Measurements from ENCODE around the gene GABRD. TPM values are rescaled to one million over a fixed set of nuclear protein-coding genes. Genes with fewer than 3 reads are reported as not detected.

The GABRD gene
- total RNA-seq, 1 experiment from 2014 or later = 15.6 TPM

DNA sequence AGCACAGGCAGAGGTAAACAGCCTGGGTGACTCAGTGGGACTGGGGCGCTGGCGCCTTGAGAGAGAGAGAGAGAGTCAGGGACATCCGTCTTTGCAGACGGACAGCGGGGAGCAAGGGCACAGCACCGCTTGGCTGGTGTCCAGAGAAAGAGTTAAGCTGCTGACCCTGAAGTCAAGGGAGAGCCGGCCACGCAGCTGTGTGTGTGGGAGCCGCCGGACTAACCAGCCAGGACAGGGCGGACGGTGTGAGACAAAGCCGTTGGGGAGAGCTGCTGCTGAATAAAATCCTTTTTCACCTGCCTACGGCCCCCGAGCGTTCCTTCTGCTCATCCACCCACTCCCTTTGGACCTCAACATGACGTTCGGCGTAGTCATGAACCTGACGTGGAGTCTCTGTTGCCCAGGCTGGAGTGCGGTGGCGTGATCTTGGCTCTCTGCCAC lies 30.0 kb upstream of the GABRD start:
- DNase-seq (ENCODE audit: low read depth, low spot score) = no peak
- no peak for ATAC-seq
- no peaks in the 10 kb centered on the region for H3K9me3 ChIP-seq (ENCODE audit: control insufficient read depth in 1 of 2, insufficient read depth in 1 of 2, low read depth in 1 of 2, low read length in 2 of 2)
- no peak overlapping the region for H2AFZ ChIP-seq (ENCODE audit: low read depth, low read length, poor library complexity, severe bottlenecking)
- intact Hi-C loops (cut with micrococcal nuclease) = no loop called here
- H3K4me1 ChIP-seq (ENCODE audit: control insufficient read depth in 1 of 2, insufficient read depth in 2 of 2, low read length in 2 of 2) = no peaks in the 10 kb centered on the region
- no TSS peak for BruUV-seq (replicated peaks)
- no peak overlapping the region for H3K4me3 ChIP-seq (replicated peaks in 1 of 2; ENCODE audit: low read depth in 1 of 2, low read length in 2 of 2)
- CTCF ChIA-PET = no interaction called here
- H3K79me2 ChIP-seq (ENCODE audit: insufficient read depth, low read length) = no peaks in the 10 kb centered on the region
- no peaks in the 10 kb centered on the region for H3K27me3 ChIP-seq (ENCODE audit: insufficient read depth, low read length)
- no peaks in the 10 kb centered on the region for H3K36me3 ChIP-seq (ENCODE audit: control insufficient read depth in 1 of 2, insufficient read depth in 2 of 2, low read length in 2 of 2)
- POLR2A ChIA-PET = no interaction called here
- no peak overlapping the region for H3K4me2 ChIP-seq (ENCODE audit: low read length)
- TF ChIP-seq, protein P1, sequence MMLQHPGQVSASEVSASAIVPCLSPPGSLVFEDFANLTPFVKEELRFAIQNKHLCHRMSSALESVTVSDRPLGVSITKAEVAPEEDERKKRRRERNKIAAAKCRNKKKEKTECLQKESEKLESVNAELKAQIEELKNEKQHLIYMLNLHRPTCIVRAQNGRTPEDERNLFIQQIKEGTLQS (IDR thresholded peaks at IDR 0.05) = no peak
- TF ChIP-seq, protein P2, sequence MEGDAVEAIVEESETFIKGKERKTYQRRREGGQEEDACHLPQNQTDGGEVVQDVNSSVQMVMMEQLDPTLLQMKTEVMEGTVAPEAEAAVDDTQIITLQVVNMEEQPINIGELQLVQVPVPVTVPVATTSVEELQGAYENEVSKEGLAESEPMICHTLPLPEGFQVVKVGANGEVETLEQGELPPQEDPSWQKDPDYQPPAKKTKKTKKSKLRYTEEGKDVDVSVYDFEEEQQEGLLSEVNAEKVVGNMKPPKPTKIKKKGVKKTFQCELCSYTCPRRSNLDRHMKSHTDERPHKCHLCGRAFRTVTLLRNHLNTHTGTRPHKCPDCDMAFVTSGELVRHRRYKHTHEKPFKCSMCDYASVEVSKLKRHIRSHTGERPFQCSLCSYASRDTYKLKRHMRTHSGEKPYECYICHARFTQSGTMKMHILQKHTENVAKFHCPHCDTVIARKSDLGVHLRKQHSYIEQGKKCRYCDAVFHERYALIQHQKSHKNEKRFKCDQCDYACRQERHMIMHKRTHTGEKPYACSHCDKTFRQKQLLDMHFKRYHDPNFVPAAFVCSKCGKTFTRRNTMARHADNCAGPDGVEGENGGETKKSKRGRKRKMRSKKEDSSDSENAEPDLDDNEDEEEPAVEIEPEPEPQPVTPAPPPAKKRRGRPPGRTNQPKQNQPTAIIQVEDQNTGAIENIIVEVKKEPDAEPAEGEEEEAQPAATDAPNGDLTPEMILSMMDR (IDR thresholded peaks at IDR 0.05 in 2 of 3, conservative IDR thresholded peaks at IDR 0.05 in 1 of 3; ENCODE audit: borderline replicate concordance in 1 of 3, insufficient read depth in 1 of 3, low read depth in 2 of 3, low read length in 2 of 3) = no peak
- TF ChIP-seq SP1 (IDR thresholded peaks at IDR 0.05; ENCODE audit: low read depth) (no peak), CEBPB (IDR thresholded peaks at IDR 0.05; ENCODE audit: low read depth) (no peak), YY1 (IDR thresholded peaks at IDR 0.05; ENCODE audit: extremely low read depth, insufficient replicate concordance, low read depth, low read length) (no peak), EZH2phosphoT487 (IDR thresholded peaks at IDR 0.05; ENCODE audit: borderline replicate concordance) (no peak), JUND (IDR thresholded peaks at IDR 0.05) (no peak), SIN3A (IDR thresholded peaks at IDR 0.05; ENCODE audit: low read depth) (no peak), POLR2AphosphoS5 (IDR thresholded peaks at IDR 0.05; ENCODE audit: low read depth, low read length) (no peak), ZNF274 (IDR thresholded peaks at IDR 0.05; ENCODE audit: low read depth, low read length) (no peak), RAD21 (IDR thresholded peaks at IDR 0.05; ENCODE audit: low read depth) (no peak), ELF1 (IDR thresholded peaks at IDR 0.05; ENCODE audit: borderline replicate concordance, low read depth) (no peak), EZH2 (IDR thresholded peaks at IDR 0.05) (no peak), TCF7L2 (IDR thresholded peaks at IDR 0.05; ENCODE audit: borderline replicate concordance, extremely low read depth, insufficient read depth, insufficient read length) (no peak), ZFX (IDR thresholded peaks at IDR 0.05) (no peak), SRF (IDR thresholded peaks at IDR 0.05; ENCODE audit: low read depth) (no peak), POLR2A (IDR thresholded peaks at IDR 0.05; ENCODE audit: borderline replicate concordance, extremely low read depth, insufficient read depth, insufficient read length) (no peak)
- TF ChIP-seq, protein P3, sequence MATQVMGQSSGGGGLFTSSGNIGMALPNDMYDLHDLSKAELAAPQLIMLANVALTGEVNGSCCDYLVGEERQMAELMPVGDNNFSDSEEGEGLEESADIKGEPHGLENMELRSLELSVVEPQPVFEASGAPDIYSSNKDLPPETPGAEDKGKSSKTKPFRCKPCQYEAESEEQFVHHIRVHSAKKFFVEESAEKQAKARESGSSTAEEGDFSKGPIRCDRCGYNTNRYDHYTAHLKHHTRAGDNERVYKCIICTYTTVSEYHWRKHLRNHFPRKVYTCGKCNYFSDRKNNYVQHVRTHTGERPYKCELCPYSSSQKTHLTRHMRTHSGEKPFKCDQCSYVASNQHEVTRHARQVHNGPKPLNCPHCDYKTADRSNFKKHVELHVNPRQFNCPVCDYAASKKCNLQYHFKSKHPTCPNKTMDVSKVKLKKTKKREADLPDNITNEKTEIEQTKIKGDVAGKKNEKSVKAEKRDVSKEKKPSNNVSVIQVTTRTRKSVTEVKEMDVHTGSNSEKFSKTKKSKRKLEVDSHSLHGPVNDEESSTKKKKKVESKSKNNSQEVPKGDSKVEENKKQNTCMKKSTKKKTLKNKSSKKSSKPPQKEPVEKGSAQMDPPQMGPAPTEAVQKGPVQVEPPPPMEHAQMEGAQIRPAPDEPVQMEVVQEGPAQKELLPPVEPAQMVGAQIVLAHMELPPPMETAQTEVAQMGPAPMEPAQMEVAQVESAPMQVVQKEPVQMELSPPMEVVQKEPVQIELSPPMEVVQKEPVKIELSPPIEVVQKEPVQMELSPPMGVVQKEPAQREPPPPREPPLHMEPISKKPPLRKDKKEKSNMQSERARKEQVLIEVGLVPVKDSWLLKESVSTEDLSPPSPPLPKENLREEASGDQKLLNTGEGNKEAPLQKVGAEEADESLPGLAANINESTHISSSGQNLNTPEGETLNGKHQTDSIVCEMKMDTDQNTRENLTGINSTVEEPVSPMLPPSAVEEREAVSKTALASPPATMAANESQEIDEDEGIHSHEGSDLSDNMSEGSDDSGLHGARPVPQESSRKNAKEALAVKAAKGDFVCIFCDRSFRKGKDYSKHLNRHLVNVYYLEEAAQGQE (IDR thresholded peaks at IDR 0.05; ENCODE audit: low read depth) = no peak
- no peak overlapping the region for H3K27ac ChIP-seq (ENCODE audit: low read depth, low read length)
- RAD21 ChIA-PET (ENCODE audit: low non-redundant PET in 1 of 2, low total read pairs in 2 of 2, uncharacterized antibody in 2 of 2, unreplicated experiment in 2 of 2) = no interaction called here
- no peaks in the 10 kb centered on the region for H4K20me1 ChIP-seq (ENCODE audit: insufficient read depth)
- H3K9me2 ChIP-seq (ENCODE audit: insufficient read depth) = no peaks in the 10 kb centered on the region
- no peak overlapping the region for H3K9ac ChIP-seq (ENCODE audit: low read length)
